Measurements from ENCODE around the gene GDI2.

GRCh38 chr10:5782174-5782573 lies 31.1 kb downstream of the GDI2 start:
- no peak for TF ChIP-seq CTCF (IDR thresholded peaks at IDR 0.05)
- no peak for TF ChIP-seq POLR2A (IDR thresholded peaks at IDR 0.05)

Data from right lobe of liver (tissue), 4 donors.